GM23248 (cell line): ENCODE data around the gene ADARB1.

ENCODE experiments used
- EZH2 ChIP-seq: fragments of 200-600 bp; sonication (generic); IDR thresholded peaks from 2 replicates; pipeline ENCODE4 v1.6.1; 2018; ENCODE audit warnings: antibody characterized with exemption, mild to moderate bottlenecking; ENCODE audit not compliant: insufficient read depth, poor library complexity, severe bottlenecking
- EZH2phosphoT487 ChIP-seq: fragments of 200-600 bp; sonication (generic); IDR thresholded peaks from 2 replicates; pipeline ENCODE4 v1.6.1; 2018; ENCODE audit warnings: antibody characterized with exemption, moderate library complexity, mild to moderate bottlenecking, low read depth; ENCODE audit not compliant: insufficient read depth

- TF ChIP-seq EZH2, result no peak
- no peak for TF ChIP-seq EZH2phosphoT487
Measured at GRCh38 chr21:45249626-45250025, 175.2 kb downstream of the ADARB1 start.
